Heart right ventricle (tissue), 16 donors: ENCODE measurements around the gene PSMD2. TPM values are rescaled to one million over a fixed set of nuclear protein-coding genes. Genes with fewer than 3 reads are reported as not detected.
"Not testable (repeated sequence)": the region's sequence is repeated elsewhere in the genome, so short reads cannot be mapped to it uniquely, and the experiment has no call there.

Source experiments
- ATAC-seq, 8 donors: fragments of 200-7000 bp; cut with Tn5 transposase; one replicate each; pipeline ENCODE4 v1.9.1; 2020; ENCODE audit warnings: mild to moderate bottlenecking in 8 of 8, moderate library complexity in 8 of 8, moderate number of reproducible peaks in 1 of 8
- DNase-seq, 2 donors: peaks; one replicate each; pipeline ENCODE4 v3.0.0-alpha.2; 2020
- H3K27ac ChIP-seq, 10 donors: fragments of 200-600 bp; sonication (generic) in 2 of 10; one replicate each; pipeline versions ENCODE4 v1.5.0 to v1.8.0; 2020 to 2022; ENCODE audit warnings: mild to moderate bottlenecking in 3 of 10
- H3K27me3 ChIP-seq, 7 donors: fragments of 200-600 bp; one replicate each; pipeline ENCODE4 v1.8.0; 2021 to 2022; ENCODE audit warnings: mild to moderate bottlenecking in 2 of 7
- H3K36me3 ChIP-seq, 9 donors: fragments of 200-600 bp; sonication (generic) in 1 of 9; one replicate each; pipeline versions ENCODE4 v1.5.0 to v1.8.0; 2020 to 2022; ENCODE audit warnings: mild to moderate bottlenecking in 2 of 9
- H3K4me1 ChIP-seq, 9 donors: fragments of 200-600 bp; sonication (generic) in 1 of 9; one replicate each; pipeline versions ENCODE4 v1.5.0 to v1.8.0; 2020 to 2022; ENCODE audit warnings: mild to moderate bottlenecking in 4 of 9
- H3K4me3 ChIP-seq, 10 donors: fragments of 200-600 bp; sonication (generic) in 2 of 10; one replicate each; pipeline versions ENCODE4 v1.5.0 to v1.8.0; 2020 to 2022; ENCODE audit warnings: mild to moderate bottlenecking in 7 of 10, moderate library complexity in 2 of 10
- H3K9me3 ChIP-seq, 11 donors: fragments of 200-600 bp in 10 of 11; sonication (generic) in 2 of 11; one replicate each; pipeline versions ENCODE4 v1.5.0 to v1.8.0; 2013 to 2022; ENCODE audit warnings: mild to moderate bottlenecking in 2 of 11, control low read depth in 1 of 11, moderate library complexity in 1 of 11
- CTCF ChIP-seq, 9 donors: fragments of 200-600 bp; sonication (generic) in 2 of 9; IDR thresholded peaks; one replicate each; pipeline versions ENCODE4 v1.5.0 to v1.8.0; 2021 to 2022; ENCODE audit warnings: antibody characterized with exemption in 9 of 9, mild to moderate bottlenecking in 5 of 9, moderate library complexity in 1 of 9
- WGBS, 2 donors: extraction: QIAGEN DNeasy Blood & Tissue Kit; methylation state at CpG; one replicate each; pipeline ENCODE4 v1.1.7; 2013; ENCODE audit warnings: inconsistent platforms in 1 of 2; 5-methylcytosine and 5-hydroxymethylcytosine counted together
- intact Hi-C, 10 donors: fragments of 100-400 bp; cut with DNase I; formaldehyde crosslinking; loops; one replicate each; pipeline versions ENCODE4 v1.11.1 to v1.14.2; 2022
- polyA plus RNA-seq, 2 donors: library from polyadenylated mRNA; stranded (reverse); fragments of 200-250 nt; gene quantifications; one replicate each; pipeline ENCODE4 v1.2.3, GENCODE V29; 2013
- total RNA-seq, 10 donors: library from RNA; stranded (reverse); fragmentation: NEBNext Ultra II Directional in 3 of 10; extraction: Animal tissue kit (Norgen Biotek cat#: 25700) in 3 of 10; gene quantifications; one replicate each; pipeline versions ENCODE4 v1.2.1 to v1.2.4, GENCODE V29; 2021 to 2023
- donor health status: Arrhythmogenic right ventricular cardiomyopathy.
- donor health status: ischemic (EF 13 %, LVEDD 7.1; RV severe dilation, severe dysfunction).
- donor health status: healthy with polysubstance abuse.
- donor health status: DM: no; HTN: yes; CAD: no.
- donor health status: DM: no; HTN: no; CAD: no.
- donor health status: ischemic (EF 25% LVEDD 6.9; RV normal size, moderate dysfunction).
- donor health status: ischemic (EF 25% LVEDD 5.7; RV mildly dilated, moderate dysfunction).
- donor health status: healthy.
- donor health status: DM: yes; HTN: yes; CAD: no.
- donor health status: Ischemic cardiomyopathy.
- donor health status: ischemic (EF 35%, LVEDD 5.7; RV mildly dilated, moderate dysfunction).
- donor health status: nonischemic (EF 11% LVEDD 7.7; RV severe dilation, severe dysfunction).
- donor health status: DM: yes; HTN: yes; CAD: no.
- donor health status: PGD.
- donor health status: ischemic (EF 29% LVEDD 5.4; RV normal size, mild dysfunction).
- donor health status: nonischemic (EF 23%, LVEDD 6.1; RV moderate dilation, normal function).

PSMD2 gene
- total and polyA plus RNA-seq, 12 donors: 49.0 to 288 (median 231) TPM

GRCh38 chr3:184261854-184262763, 36.9 kb upstream of the PSMD2 start:
- peaks cover 12 to 33% (median 26%) of the 10 kb centered on the region in 9 donors for H3K4me1 ChIP-seq
- ATAC-seq (peak in 4 of 8 donors; percentile 12 to 37 (median 24)), DNase-seq (no peak)
- peaks cover 13 to 81% (median 75%) of the 10 kb centered on the region in 7 donors for H3K27me3 ChIP-seq
- no peak overlapping the region for H3K27ac ChIP-seq
- peak overlapping the region; percentile 28 to 58 (median 53) for H3K4me3 ChIP-seq
- 1 to 3% methylated on average over 62 to 66 of the region's 66 CpGs for WGBS, 2 donors
- H3K36me3 ChIP-seq: no peaks in the 10 kb centered on the region
- no peak for TF ChIP-seq CTCF (IDR thresholded peaks at IDR 0.05)
- no peaks in the 10 kb centered on the region for H3K9me3 ChIP-seq
- intact Hi-C loops: no loop called here

- Histone ChIP-seq H3K27ac (no peak overlapping the region), H3K27me3 (peaks cover 13 to 82% (median 75%) of the 10 kb centered on the region in 7 donors), H3K4me1 (peaks cover 12 to 33% (median 26%) of the 10 kb centered on the region in 9 donors), H3K36me3 (no peaks in the 10 kb centered on the region), H3K4me3 (peak overlapping the region in 1 of 10 donors; percentile 58), H3K9me3 (no peaks in the 10 kb centered on the region)
- DNase-seq (no peak), ATAC-seq (no peak)
- no peak for TF ChIP-seq CTCF (IDR thresholded peaks at IDR 0.05)
- WGBS, 2 donors: 12 to 15% methylated on average over 15 of the region's 15 CpGs
- intact Hi-C loops: no loop called here
Measured at GRCh38 chr3:184262764-184263179, 36.3 kb upstream of the PSMD2 start.

GRCh38 chr3:184267249-184267648, 31.8 kb upstream of the PSMD2 start:
- H3K4me1 ChIP-seq, intact Hi-C loops, H3K9me3 ChIP-seq, DNase-seq, ATAC-seq, H3K27ac ChIP-seq, H3K4me3 ChIP-seq, H3K36me3 ChIP-seq: not testable (repeated sequence)
- 78 to 82% methylated on average over 1 of the region's 1 CpG for WGBS, 2 donors
- peaks cover 7 to 72% (median 63%) of the 10 kb centered on the region in 7 donors for H3K27me3 ChIP-seq

GRCh38 chr3:184272269-184272668, 26.8 kb upstream of the PSMD2 start:
- no peaks in the 10 kb centered on the region for H3K9me3 ChIP-seq
- H3K27me3 ChIP-seq: peaks cover 10 to 70% (median 58%) of the 10 kb centered on the region in 7 donors
- no peak overlapping the region for H3K27ac ChIP-seq

More at GRCh38 chr3:184272269-184272668, 26.8 kb upstream of the PSMD2 start:
- TF ChIP-seq CTCF (IDR thresholded peaks at IDR 0.05): no peak
- Histone ChIP-seq H3K4me1 (peaks cover 0 to 8% (median 0%) of the 10 kb centered on the region in 9 donors), H3K36me3 (no peaks in the 10 kb centered on the region), H3K4me3 (no peak overlapping the region)
- DNase-seq (no peak), ATAC-seq (no peak)
- intact Hi-C loops: no loop called here
- 25 to 55% methylated on average over 1 of the region's 1 CpG for WGBS, 2 donors
